Parathyroid adenoma (tissue), 2 donors: Measurements from ENCODE around the gene RIC8A.

Experiments
- H2AFZ ChIP-seq: fragments of 300-600 bp; sonication (generic); one replicate; pipeline ENCODE4 v1.7.0; 2017; ENCODE audit warnings: antibody characterized with exemption, mild to moderate bottlenecking
- H3K27ac ChIP-seq: fragments of 300-600 bp; sonication (generic); one replicate; pipeline ENCODE4 v1.7.0; 2017
- H3K27me3 ChIP-seq: fragments of 300-600 bp; sonication (generic); one replicate; pipeline ENCODE4 v1.7.0; 2017; ENCODE audit warnings: low read length; ENCODE audit not compliant: control insufficient read depth, insufficient read depth
- H3K36me3 ChIP-seq: fragments of 300-600 bp; sonication (generic); one replicate; pipeline ENCODE4 v1.7.0; 2017; ENCODE audit warnings: low read length; ENCODE audit not compliant: control insufficient read depth, insufficient read depth
- H3K4me1 ChIP-seq: fragments of 300-600 bp; sonication (generic); one replicate; pipeline ENCODE4 v1.7.0; 2017; ENCODE audit warnings: control low read depth
- H3K4me2 ChIP-seq: fragments of 300-600 bp; sonication (generic); one replicate; pipeline ENCODE4 v1.7.0; 2017; ENCODE audit warnings: low read length
- H3K4me3 ChIP-seq: fragments of 300-600 bp; sonication (generic); one replicate; pipeline ENCODE4 v1.7.0; 2017; ENCODE audit warnings: low read depth, low read length
- H3K79me2 ChIP-seq: fragments of 300-600 bp; sonication (generic); one replicate; pipeline ENCODE4 v1.7.0; 2017; ENCODE audit warnings: control low read depth
- H3K9ac ChIP-seq: fragments of 300-600 bp; sonication (generic); one replicate; pipeline ENCODE4 v1.7.0; 2017; ENCODE audit warnings: mild to moderate bottlenecking
- H3K9me3 ChIP-seq: fragments of 300-600 bp; sonication (generic); one replicate; pipeline ENCODE4 v1.7.0; 2017; ENCODE audit warnings: low read length; ENCODE audit not compliant: control insufficient read depth
- TF ChIP-seq, protein P1 (sequence below): fragments of 300-600 bp; sonication (generic); IDR thresholded peaks from one replicate; pipeline ENCODE4 v1.7.0; 2017; ENCODE audit warnings: antibody characterized with exemption, mild to moderate bottlenecking
- donor health status: primary hyperparathyroidism.

RIC8A gene

DNA sequence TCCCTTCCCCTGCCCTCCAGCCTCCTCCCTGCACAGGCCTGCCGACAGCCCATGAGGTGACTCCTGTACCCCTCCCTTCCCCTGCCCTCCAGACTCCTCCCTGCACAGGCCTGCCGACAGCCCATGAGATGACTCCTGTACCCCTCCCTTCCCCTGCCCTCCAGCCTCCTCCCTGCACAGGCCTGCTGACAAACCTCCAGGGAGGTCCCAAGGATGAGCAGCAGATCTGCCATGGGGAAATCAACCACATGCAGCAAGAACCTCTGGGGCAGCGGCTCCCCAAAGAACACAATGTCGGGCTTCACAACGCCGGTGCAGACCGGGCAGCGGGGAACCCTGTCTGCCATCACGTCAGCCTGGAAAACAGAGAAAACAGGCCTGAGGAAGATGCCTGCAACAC is 16.4 kb downstream of the RIC8A start:
- TF ChIP-seq, protein P1, sequence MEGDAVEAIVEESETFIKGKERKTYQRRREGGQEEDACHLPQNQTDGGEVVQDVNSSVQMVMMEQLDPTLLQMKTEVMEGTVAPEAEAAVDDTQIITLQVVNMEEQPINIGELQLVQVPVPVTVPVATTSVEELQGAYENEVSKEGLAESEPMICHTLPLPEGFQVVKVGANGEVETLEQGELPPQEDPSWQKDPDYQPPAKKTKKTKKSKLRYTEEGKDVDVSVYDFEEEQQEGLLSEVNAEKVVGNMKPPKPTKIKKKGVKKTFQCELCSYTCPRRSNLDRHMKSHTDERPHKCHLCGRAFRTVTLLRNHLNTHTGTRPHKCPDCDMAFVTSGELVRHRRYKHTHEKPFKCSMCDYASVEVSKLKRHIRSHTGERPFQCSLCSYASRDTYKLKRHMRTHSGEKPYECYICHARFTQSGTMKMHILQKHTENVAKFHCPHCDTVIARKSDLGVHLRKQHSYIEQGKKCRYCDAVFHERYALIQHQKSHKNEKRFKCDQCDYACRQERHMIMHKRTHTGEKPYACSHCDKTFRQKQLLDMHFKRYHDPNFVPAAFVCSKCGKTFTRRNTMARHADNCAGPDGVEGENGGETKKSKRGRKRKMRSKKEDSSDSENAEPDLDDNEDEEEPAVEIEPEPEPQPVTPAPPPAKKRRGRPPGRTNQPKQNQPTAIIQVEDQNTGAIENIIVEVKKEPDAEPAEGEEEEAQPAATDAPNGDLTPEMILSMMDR, result no peak
- H3K27me3 ChIP-seq, result no peaks in the 10 kb centered on the region
- H3K27ac ChIP-seq, result no peak overlapping the region
- no peak overlapping the region for H2AFZ ChIP-seq
- H3K36me3 ChIP-seq, result no peaks in the 10 kb centered on the region
- H3K4me3 ChIP-seq, result no peak overlapping the region
- H3K4me2 ChIP-seq, result no peak overlapping the region
- no peaks in the 10 kb centered on the region for H3K4me1 ChIP-seq
- H3K9ac ChIP-seq, result no peak overlapping the region
- H3K79me2 ChIP-seq, result no peaks in the 10 kb centered on the region
- no peaks in the 10 kb centered on the region for H3K9me3 ChIP-seq

DNA sequence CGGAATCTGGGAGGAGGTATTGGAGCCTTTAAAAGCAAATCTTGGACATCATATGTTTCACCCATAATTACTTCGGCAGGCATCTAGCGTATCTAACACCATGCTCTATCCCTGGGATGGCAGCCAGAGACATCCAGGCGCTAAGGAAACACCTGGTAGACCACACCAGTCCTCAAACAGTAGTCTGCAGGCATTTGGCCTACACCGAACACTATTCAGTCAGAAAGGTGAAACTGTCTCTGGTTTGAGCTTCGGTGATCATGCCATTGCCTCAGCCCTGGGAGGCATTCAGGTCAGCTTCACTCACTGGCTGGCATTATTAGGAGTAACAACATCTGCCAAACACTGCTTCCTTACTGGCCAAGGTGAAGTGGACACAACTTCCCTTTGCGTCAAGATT is 16.9 kb downstream of the RIC8A start:
- no peaks in the 10 kb centered on the region for H3K79me2 ChIP-seq
- H3K9ac ChIP-seq, result no peak overlapping the region
- no peaks in the 10 kb centered on the region for H3K4me1 ChIP-seq
- H3K27me3 ChIP-seq, result no peaks in the 10 kb centered on the region
- no peak overlapping the region for H3K4me3 ChIP-seq
- H2AFZ ChIP-seq, result no peak overlapping the region
- H3K9me3 ChIP-seq, result no peaks in the 10 kb centered on the region
- H3K27ac ChIP-seq, result no peak overlapping the region
- H3K4me2 ChIP-seq, result no peak overlapping the region
- H3K36me3 ChIP-seq, result no peaks in the 10 kb centered on the region
- TF ChIP-seq, protein P1, result no peak

DNA sequence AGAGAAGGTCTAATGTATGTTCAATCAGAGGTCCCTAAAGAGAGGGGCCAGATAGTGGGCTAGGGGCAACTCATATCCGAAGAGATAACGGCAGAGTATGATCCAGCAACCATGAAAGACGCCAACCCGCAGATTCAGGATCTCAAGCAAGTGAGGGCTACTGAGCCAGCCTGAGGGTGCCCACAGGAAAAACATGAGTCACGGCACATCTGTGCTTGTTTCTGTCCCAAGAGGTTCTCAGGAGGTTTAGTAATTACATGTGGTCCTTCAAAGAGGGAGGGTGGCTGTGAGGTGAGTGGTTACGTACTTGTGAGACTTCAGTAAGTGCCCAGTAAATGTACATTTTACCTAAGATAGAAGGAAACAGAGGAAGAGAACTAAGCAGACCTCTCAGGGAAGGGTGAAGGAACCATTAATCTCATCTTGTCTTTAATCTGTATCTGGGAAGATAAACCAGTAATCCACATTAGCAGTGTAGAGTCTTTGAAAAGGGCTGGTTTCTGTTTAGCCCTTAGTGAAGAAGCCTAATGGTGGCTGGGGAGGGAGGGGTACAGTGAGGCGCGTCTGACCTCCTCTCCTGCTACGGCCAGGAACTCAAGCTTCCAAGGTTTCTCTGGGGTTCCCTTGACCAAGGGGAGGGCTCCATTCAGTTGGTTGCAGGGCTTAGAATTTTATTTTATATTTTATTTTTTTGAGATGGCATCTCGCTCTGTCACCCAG is 18.4 kb downstream of the RIC8A start:
- no peaks in the 10 kb centered on the region for H3K4me1 ChIP-seq
- H2AFZ ChIP-seq, result no peak overlapping the region
- H3K27ac ChIP-seq, result no peak overlapping the region
- no peaks in the 10 kb centered on the region for H3K36me3 ChIP-seq
- no peaks in the 10 kb centered on the region for H3K9me3 ChIP-seq
- no peak overlapping the region for H3K9ac ChIP-seq
- no peaks in the 10 kb centered on the region for H3K27me3 ChIP-seq
- TF ChIP-seq, protein P1, result no peak
- no peaks in the 10 kb centered on the region for H3K79me2 ChIP-seq
- H3K4me2 ChIP-seq, result no peak overlapping the region
- H3K4me3 ChIP-seq, result no peak overlapping the region

DNA sequence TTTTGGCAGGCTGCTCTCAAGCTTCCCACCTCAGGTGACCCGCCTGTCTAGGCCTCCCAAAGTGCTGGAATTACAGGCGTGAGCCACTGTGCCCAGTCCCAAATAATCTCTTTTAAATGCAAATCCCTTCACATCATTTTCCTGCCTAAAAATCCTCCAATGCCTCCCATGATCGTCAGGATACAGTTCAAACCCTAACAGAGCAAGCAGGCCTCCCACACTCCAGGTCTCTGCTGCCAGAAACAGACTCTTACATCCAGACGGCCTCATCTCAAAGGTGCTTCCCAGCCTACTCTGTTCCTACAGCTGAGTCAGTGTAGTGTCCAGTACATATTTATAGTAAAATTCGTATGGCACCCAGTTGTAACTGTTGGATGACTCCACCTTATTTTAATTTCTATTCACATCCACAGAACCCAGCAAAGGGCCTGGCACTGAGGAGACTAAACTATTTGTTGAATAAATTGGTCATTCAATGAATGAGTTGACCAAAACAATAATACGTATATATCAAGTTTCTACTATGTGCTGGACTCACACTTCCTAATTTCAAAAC is 20.4 kb downstream of the RIC8A start:
- H3K27me3 ChIP-seq, result no peaks in the 10 kb centered on the region
- no peaks in the 10 kb centered on the region for H3K4me1 ChIP-seq
- no peak overlapping the region for H3K27ac ChIP-seq
- H3K36me3 ChIP-seq, result no peaks in the 10 kb centered on the region
- no peak overlapping the region for H3K4me2 ChIP-seq
- no peak overlapping the region for H2AFZ ChIP-seq
- no peaks in the 10 kb centered on the region for H3K9me3 ChIP-seq
- no peak overlapping the region for H3K4me3 ChIP-seq
- no peak overlapping the region for H3K9ac ChIP-seq
- H3K79me2 ChIP-seq, result no peaks in the 10 kb centered on the region
- TF ChIP-seq, protein P1, result no peak

DNA sequence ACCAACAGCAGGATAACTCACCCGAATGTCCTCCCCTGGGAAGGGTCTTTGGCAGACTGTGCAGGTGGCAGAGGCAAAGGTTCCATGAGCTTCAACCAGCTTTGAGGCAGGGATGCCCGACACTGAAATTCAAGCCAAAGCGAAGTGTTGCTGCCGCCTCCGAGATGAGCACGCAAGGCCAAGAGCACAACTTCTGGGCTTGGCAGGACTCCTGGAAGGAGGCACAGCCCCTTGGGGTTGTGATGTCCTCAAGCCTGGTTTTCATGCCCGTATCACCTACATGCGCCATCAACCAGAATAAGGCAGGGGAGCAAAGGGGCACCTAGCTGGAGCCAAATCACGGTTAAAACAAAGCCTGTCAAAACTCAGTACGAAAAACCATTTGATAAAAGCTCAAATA is 22.9 kb downstream of the RIC8A start:
- Histone ChIP-seq H3K27ac (no peak overlapping the region), H3K4me1 (no peaks in the 10 kb centered on the region), H3K4me2 (no peak overlapping the region), H3K9me3 (no peaks in the 10 kb centered on the region), H3K79me2 (no peaks in the 10 kb centered on the region), H3K27me3 (no peaks in the 10 kb centered on the region), H2AFZ (no peak overlapping the region), H3K9ac (no peak overlapping the region), H3K36me3 (no peaks in the 10 kb centered on the region), H3K4me3 (no peak overlapping the region)
- TF ChIP-seq, protein P1, result no peak
